Activated CD4-positive, alpha-beta T cell treated with anti-CD3 and anti-CD28 coated beads, Interleukin-2, amount 50 U/mL, for 24 hours (primary cell): Measurements from ENCODE around the gene KHDC4.

Source experiments
- DNase-seq, 2 donors: peaks; one replicate each; pipeline ENCODE4 v3.0.0-alpha.2; 2020; ENCODE audit warnings: low read depth in 1 of 2, low spot score in 1 of 2

The KHDC4 gene

GRCh38 chr1:155934097-155934935 is at the start of gene KHDC4:
Gene KHDC4 (minus strand): TSS chr1:155934413. CDS start chr1:155934373, 40 bp downstream.
- DNase-seq, result peak; percentile 85 to 95

GRCh38 chr1:155983191-155984024 is 49.2 kb upstream of the KHDC4 start:
- no peak for DNase-seq

GRCh38 chr1:155982106-155982505 is 47.9 kb upstream of the KHDC4 start:
- DNase-seq, result no peak

- DNase-seq, result no peak
Measured at GRCh38 chr1:155981266-155982088, 47.3 kb upstream of the KHDC4 start.

- no peak for DNase-seq
Measured at GRCh38 chr1:155979597-155980343, 45.6 kb upstream of the KHDC4 start.

- no peak for DNase-seq
Measured at GRCh38 chr1:155978973-155979429, 44.8 kb upstream of the KHDC4 start.

- peak; percentile 60 to 75 for DNase-seq
Measured at GRCh38 chr1:155978325-155978972, 44.2 kb upstream of the KHDC4 start, which contains the start of gene ARHGEF2. Gene ARHGEF2 (minus strand): TSS chr1:155978547. CDS start chr1:155978427, 120 bp downstream.

- peak; percentile 57 to 59 for DNase-seq
Measured at GRCh38 chr1:155977690-155978324, 43.6 kb upstream of the KHDC4 start.

- no peak for DNase-seq
Measured at GRCh38 chr1:155976913-155977689, 42.9 kb upstream of the KHDC4 start.

- DNase-seq, result peak in 1 of 2 donors; percentile 47
Measured at GRCh38 chr1:155976062-155976912, 42.1 kb upstream of the KHDC4 start.

- DNase-seq, result no peak
Measured at GRCh38 chr1:155975375-155976061, 41.3 kb upstream of the KHDC4 start.

- DNase-seq, result no peak
Measured at GRCh38 chr1:155974208-155975115, 40.2 kb upstream of the KHDC4 start.

- no peak for DNase-seq
Measured at GRCh38 chr1:155973723-155974122, 39.5 kb upstream of the KHDC4 start.

- no peak for DNase-seq
Measured at GRCh38 chr1:155971910-155972809, 37.9 kb upstream of the KHDC4 start.
